Chondrocyte (in vitro differentiated cells): ENCODE data around the gene ZNF532. TPM values are rescaled to one million over a fixed set of nuclear protein-coding genes. Genes with fewer than 3 reads are reported as not detected.

ENCODE experiments used
- DNase-seq: peaks from one replicate; pipeline ENCODE4 v3.0.0; 2021; ENCODE audit warnings: mixed read lengths, low spot score
- H3K27ac Mint-ChIP-seq: one replicate; pipeline ENCODE4 v1.8.0; 2021; ENCODE audit warnings: mild to moderate bottlenecking, moderate library complexity, mixed read lengths; ENCODE audit not compliant: unreplicated experiment
- H3K27me3 Mint-ChIP-seq: 2 replicates; pipeline ENCODE4 v1.8.0; 2021; ENCODE audit warnings: low read depth, mixed read lengths
- H3K36me3 Mint-ChIP-seq: 2 replicates; pipeline ENCODE4 v1.8.0; 2021; ENCODE audit warnings: low read depth, mixed read lengths
- H3K4me1 Mint-ChIP-seq: 2 replicates; pipeline ENCODE4 v1.8.0; 2021; ENCODE audit warnings: low read depth, mild to moderate bottlenecking, mixed read lengths
- H3K4me3 Mint-ChIP-seq: one replicate; pipeline ENCODE4 v1.8.0; 2021; ENCODE audit warnings: mild to moderate bottlenecking, moderate library complexity, mixed read lengths; ENCODE audit not compliant: unreplicated experiment
- H3K9me3 Mint-ChIP-seq: 2 replicates; pipeline ENCODE4 v1.8.0; 2021; ENCODE audit warnings: low read depth, mixed read lengths
- CTCF ChIP-seq: fragments of 200-600 bp; sonication (generic); IDR thresholded peaks from 2 replicates; pipeline ENCODE4 v1.5.0; 2021; ENCODE audit warnings: antibody characterized with exemption, mild to moderate bottlenecking, moderate library complexity
- total RNA-seq: library from RNA; stranded (reverse); gene quantifications from 3 replicates; pipeline ENCODE4 v1.2.1, GENCODE V29; 2021

ZNF532 gene
- total RNA-seq, 1 donor from 2014 or later = 162 TPM

DNA sequence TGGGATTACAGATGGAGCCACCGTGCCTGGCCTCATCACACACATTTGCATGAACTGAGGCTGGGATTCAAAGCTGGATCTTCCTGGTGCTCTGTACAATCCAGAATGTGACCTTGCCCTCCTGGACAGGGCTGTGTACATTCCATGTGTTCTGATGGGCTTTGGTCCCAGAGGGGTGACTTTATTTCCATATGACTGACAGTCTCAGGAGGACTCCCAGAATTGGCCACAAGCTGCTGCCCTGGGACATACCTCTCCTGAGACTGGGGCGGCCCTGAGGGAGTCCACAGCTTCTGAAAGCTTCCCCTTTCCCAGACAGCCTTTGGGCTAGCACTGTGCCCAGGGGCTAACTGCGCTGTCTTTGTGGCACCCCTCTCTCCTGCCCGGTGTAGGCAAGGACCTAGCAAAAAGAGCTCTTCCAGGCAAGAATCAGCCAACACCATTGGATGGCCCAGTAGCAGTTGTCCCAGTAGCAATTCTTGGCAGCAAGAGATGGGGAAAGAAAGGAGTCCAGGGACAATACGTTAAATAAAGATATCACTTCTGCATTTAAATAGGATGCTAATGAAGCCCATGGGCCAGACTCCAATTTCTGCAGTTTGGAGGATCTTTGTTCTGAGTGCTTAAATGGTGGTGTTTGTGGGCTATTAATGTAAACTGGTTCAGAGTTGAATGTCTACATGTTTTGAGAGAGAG, 26.4 kb upstream of the ZNF532 start:
- Mint-ChIP-seq H3K27me3 (no peaks in the 10 kb centered on the region), H3K36me3 (no peaks in the 10 kb centered on the region), H3K27ac (no peak overlapping the region), H3K4me1 (peaks cover 10% of the 10 kb centered on the region), H3K4me3 (no peak overlapping the region), H3K9me3 (no peaks in the 10 kb centered on the region)
- no peak for DNase-seq
- no peak for TF ChIP-seq CTCF

DNA sequence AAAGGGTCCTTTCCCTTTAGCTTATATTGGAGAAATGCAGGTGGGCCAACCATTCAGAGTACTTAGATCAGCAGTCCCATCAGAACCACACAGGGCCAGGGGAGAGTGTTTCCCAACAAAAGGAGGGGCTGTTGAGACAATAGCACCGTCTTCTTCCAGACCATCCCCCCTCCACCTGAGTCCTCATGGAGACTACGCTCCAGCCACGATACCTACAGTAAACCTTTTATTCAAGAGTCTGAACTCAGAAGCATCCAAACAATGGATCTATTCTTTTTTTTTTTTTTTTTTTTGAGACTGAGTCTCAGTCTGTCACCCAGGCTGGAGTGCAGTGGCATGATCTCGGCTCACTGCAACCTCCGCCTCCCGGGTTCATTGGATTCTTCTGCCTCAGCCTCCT, 25.7 kb upstream of the ZNF532 start:
- Mint-ChIP-seq H3K9me3 (no peaks in the 10 kb centered on the region), H3K27me3 (no peaks in the 10 kb centered on the region), H3K27ac (no peak overlapping the region), H3K4me1 (peaks cover 17% of the 10 kb centered on the region), H3K36me3 (no peaks in the 10 kb centered on the region), H3K4me3 (no peak overlapping the region)
- TF ChIP-seq CTCF = no peak
- DNase-seq = no peak

DNA sequence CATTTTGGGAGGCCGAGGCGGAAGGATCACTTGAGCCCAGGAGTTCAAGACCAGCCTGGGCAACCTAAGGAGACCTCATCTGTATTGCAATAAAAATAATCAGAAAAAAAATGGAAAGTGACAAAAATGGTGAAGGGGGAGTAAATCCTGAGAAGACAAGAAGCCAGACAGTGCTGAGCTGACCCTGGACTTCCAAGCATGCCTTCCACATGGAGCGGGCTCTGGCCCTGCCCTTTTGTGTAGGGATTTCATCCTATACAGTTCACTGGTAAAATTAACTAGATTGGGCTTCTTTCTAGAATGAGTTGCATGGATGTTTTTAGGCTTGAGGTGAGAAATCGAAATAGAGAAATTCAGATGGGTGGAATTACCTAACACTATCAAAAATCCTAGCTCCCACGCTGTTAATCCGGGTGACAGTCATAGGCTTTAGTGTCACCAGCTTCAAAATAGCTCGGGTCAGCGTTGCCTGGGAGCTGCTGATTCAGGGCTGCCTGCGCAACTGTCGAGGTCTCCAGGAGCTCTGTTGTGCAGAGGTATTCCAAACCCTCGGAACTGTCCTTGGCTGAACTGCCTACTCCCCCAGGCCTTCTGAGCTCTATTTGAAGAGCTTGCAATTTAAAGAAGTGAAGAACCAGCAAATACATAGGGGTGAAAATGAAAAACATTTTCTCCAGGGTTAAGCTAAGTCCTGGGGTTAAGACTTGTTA, 21.5 kb upstream of the ZNF532 start:
- Mint-ChIP-seq H3K4me3 (no peak overlapping the region), H3K4me1 (peaks cover 53% of the 10 kb centered on the region), H3K27ac (no peak overlapping the region), H3K9me3 (no peaks in the 10 kb centered on the region), H3K27me3 (no peaks in the 10 kb centered on the region), H3K36me3 (no peaks in the 10 kb centered on the region)
- no peak for DNase-seq
- TF ChIP-seq CTCF = no peak

DNA sequence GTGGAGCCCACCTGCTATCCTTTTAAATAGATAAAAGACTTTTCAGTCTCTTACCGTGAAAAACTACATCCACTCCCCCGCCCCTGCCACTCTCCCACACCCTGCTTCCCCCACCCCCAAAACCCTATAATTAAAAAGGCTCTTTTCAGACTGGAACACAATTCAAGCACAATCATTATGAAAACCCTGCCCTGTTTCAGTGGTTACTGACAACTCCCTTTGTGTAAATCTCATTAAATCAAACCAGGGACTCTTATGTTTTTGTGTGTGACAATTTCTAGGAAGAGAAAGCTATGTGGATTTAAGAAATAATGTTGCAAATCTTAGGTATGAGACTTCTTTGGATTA, 21.0 kb upstream of the ZNF532 start:
- Mint-ChIP-seq H3K4me3 (no peak overlapping the region), H3K27me3 (no peaks in the 10 kb centered on the region), H3K27ac (no peak overlapping the region), H3K4me1 (peaks cover 55% of the 10 kb centered on the region), H3K36me3 (no peaks in the 10 kb centered on the region), H3K9me3 (no peaks in the 10 kb centered on the region)
- TF ChIP-seq CTCF = no peak
- DNase-seq = no peak

DNA sequence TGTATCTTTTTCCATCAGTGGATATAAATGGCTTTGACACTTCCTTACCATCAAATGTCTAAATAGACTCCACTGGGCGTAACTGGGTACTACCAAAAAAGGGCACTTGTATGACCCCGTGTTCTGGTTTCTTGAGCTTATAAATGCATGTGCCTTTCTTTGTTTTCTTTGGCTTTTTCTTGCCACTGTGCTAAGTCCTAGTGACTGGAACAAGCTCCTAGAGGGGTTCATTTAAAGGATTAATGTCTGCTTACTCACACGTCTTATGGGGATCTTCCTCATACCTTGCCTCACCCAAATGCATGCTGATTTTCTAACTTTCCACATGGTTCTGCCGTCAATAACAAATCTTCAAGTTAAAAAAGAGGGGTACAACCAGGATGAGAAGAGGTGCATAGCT, 19.8 kb upstream of the ZNF532 start:
- Mint-ChIP-seq H3K27me3 (no peaks in the 10 kb centered on the region), H3K4me1 (peaks cover 62% of the 10 kb centered on the region), H3K36me3 (no peaks in the 10 kb centered on the region), H3K27ac (peak overlapping the region; percentile 33), H3K9me3 (no peaks in the 10 kb centered on the region), H3K4me3 (no peak overlapping the region)
- no peak for DNase-seq
- no peak for TF ChIP-seq CTCF
